Body of pancreas (tissue), 4 donors: ENCODE results near the gene CCDC38.

Experiments
- POLR2A ChIP-seq, 3 donors: fragments of 450-650 bp; IDR thresholded peaks; one replicate each; pipeline ENCODE4 v1.6.1; 2016; ENCODE audit warnings: antibody characterized with exemption in 3 of 3, mild to moderate bottlenecking in 2 of 3
- TF ChIP-seq, protein P1 (sequence below), 7 experiments: fragments of 450-650 bp in 4 of 7; fragments of 200-600 bp in 3 of 7; sonication (generic) in 3 of 7; IDR thresholded peaks; one replicate each; pipeline ENCODE4 v1.5.1; 2016 to 2019; ENCODE audit warnings: antibody characterized with exemption in 7 of 7

DNA sequence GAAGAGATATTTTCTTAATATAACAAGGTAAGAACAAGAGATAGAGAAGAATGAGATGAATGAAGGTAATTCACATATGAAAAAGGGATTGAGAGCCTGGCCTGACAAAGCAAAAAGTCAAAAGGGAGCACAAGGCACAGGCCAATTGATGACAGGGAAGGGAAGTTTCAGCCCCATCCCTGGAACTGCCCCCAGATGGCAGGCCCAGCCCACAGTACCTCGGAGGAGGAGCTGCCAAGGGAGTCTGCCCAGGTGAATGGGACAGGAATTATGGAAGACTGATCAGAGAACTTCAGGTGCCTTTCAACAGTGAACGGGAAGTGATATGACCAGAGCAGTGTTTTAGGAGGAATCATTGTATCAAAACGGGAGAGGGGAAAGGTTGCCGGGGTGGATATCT, 68.0 kb downstream of the CCDC38 start:
- TF ChIP-seq, protein P1, sequence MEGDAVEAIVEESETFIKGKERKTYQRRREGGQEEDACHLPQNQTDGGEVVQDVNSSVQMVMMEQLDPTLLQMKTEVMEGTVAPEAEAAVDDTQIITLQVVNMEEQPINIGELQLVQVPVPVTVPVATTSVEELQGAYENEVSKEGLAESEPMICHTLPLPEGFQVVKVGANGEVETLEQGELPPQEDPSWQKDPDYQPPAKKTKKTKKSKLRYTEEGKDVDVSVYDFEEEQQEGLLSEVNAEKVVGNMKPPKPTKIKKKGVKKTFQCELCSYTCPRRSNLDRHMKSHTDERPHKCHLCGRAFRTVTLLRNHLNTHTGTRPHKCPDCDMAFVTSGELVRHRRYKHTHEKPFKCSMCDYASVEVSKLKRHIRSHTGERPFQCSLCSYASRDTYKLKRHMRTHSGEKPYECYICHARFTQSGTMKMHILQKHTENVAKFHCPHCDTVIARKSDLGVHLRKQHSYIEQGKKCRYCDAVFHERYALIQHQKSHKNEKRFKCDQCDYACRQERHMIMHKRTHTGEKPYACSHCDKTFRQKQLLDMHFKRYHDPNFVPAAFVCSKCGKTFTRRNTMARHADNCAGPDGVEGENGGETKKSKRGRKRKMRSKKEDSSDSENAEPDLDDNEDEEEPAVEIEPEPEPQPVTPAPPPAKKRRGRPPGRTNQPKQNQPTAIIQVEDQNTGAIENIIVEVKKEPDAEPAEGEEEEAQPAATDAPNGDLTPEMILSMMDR (IDR thresholded peaks at IDR 0.05) = no peak
- TF ChIP-seq POLR2A (IDR thresholded peaks at IDR 0.05) = no peak
